ENCODE results near the gene ZNF827.

ZNF827 gene

GRCh38 chr4:145820407-145820806 lies 118.2 kb downstream of the ZNF827 start:
- H2AFZ ChIP-seq, result no peak overlapping the region
- no peaks in the 10 kb centered on the region for H3K4me1 ChIP-seq
- no peak overlapping the region for H3K27ac ChIP-seq
- H3K27me3 ChIP-seq (ENCODE audit: control insufficient read depth, insufficient read depth, low read length), result no peaks in the 10 kb centered on the region
- no peaks in the 10 kb centered on the region for H3K9me3 ChIP-seq (ENCODE audit: control insufficient read depth, low read length)
- no peaks in the 10 kb centered on the region for H3K36me3 ChIP-seq (ENCODE audit: control insufficient read depth, insufficient read depth, low read length)
- no peak overlapping the region for H3K9ac ChIP-seq
- no peak overlapping the region for H3K4me2 ChIP-seq (ENCODE audit: low read length)
- TF ChIP-seq CTCF (IDR thresholded peaks at IDR 0.05), result no peak
- no peaks in the 10 kb centered on the region for H3K79me2 ChIP-seq
- no peak overlapping the region for H3K4me3 ChIP-seq (ENCODE audit: low read depth, low read length)

GRCh38 chr4:145819853-145820181 lies 118.8 kb downstream of the ZNF827 start:
- no peak overlapping the region for H3K4me3 ChIP-seq (ENCODE audit: low read depth, low read length)
- H3K36me3 ChIP-seq (ENCODE audit: control insufficient read depth, insufficient read depth, low read length), result no peaks in the 10 kb centered on the region
- H2AFZ ChIP-seq, result no peak overlapping the region
- H3K79me2 ChIP-seq, result no peaks in the 10 kb centered on the region
- no peak overlapping the region for H3K9ac ChIP-seq
- H3K4me1 ChIP-seq, result no peaks in the 10 kb centered on the region
- H3K27ac ChIP-seq, result no peak overlapping the region
- TF ChIP-seq CTCF (IDR thresholded peaks at IDR 0.05), result no peak
- H3K27me3 ChIP-seq (ENCODE audit: control insufficient read depth, insufficient read depth, low read length), result no peaks in the 10 kb centered on the region
- H3K4me2 ChIP-seq (ENCODE audit: low read length), result no peak overlapping the region
- no peaks in the 10 kb centered on the region for H3K9me3 ChIP-seq (ENCODE audit: control insufficient read depth, low read length)

- no peaks in the 10 kb centered on the region for H3K9me3 ChIP-seq (ENCODE audit: control insufficient read depth, low read length)
- no peaks in the 10 kb centered on the region for H3K4me1 ChIP-seq
- H3K9ac ChIP-seq, result no peak overlapping the region
- no peaks in the 10 kb centered on the region for H3K27me3 ChIP-seq (ENCODE audit: control insufficient read depth, insufficient read depth, low read length)
- no peak overlapping the region for H3K4me2 ChIP-seq (ENCODE audit: low read length)
- H3K27ac ChIP-seq, result no peak overlapping the region
- no peak for TF ChIP-seq CTCF (IDR thresholded peaks at IDR 0.05)
- no peak overlapping the region for H2AFZ ChIP-seq
- H3K4me3 ChIP-seq (ENCODE audit: low read depth, low read length), result no peak overlapping the region
- no peaks in the 10 kb centered on the region for H3K79me2 ChIP-seq
- no peaks in the 10 kb centered on the region for H3K36me3 ChIP-seq (ENCODE audit: control insufficient read depth, insufficient read depth, low read length)
These were observed 119.3 kb downstream of the ZNF827 start for GRCh38 chr4:145819101-145819852.

- Histone ChIP-seq H3K27me3 (ENCODE audit: control insufficient read depth, insufficient read depth, low read length) (no peaks in the 10 kb centered on the region), H3K79me2 (no peaks in the 10 kb centered on the region), H3K27ac (no peak overlapping the region), H2AFZ (no peak overlapping the region), H3K4me2 (ENCODE audit: low read length) (no peak overlapping the region), H3K36me3 (ENCODE audit: control insufficient read depth, insufficient read depth, low read length) (no peaks in the 10 kb centered on the region), H3K9me3 (ENCODE audit: control insufficient read depth, low read length) (no peaks in the 10 kb centered on the region), H3K4me1 (no peaks in the 10 kb centered on the region), H3K9ac (no peak overlapping the region), H3K4me3 (ENCODE audit: low read depth, low read length) (no peak overlapping the region)
- TF ChIP-seq CTCF (IDR thresholded peaks at IDR 0.05), result no peak
These were observed 120.6 kb downstream of the ZNF827 start for GRCh38 chr4:145818011-145818410.

GRCh38 chr4:145816091-145816490 lies 122.5 kb downstream of the ZNF827 start:
- Histone ChIP-seq H3K4me1 (no peaks in the 10 kb centered on the region), H3K27me3 (ENCODE audit: control insufficient read depth, insufficient read depth, low read length) (no peaks in the 10 kb centered on the region), H3K9ac (no peak overlapping the region), H2AFZ (no peak overlapping the region), H3K36me3 (ENCODE audit: control insufficient read depth, insufficient read depth, low read length) (no peaks in the 10 kb centered on the region), H3K4me2 (ENCODE audit: low read length) (no peak overlapping the region), H3K9me3 (ENCODE audit: control insufficient read depth, low read length) (no peaks in the 10 kb centered on the region), H3K27ac (no peak overlapping the region), H3K4me3 (ENCODE audit: low read depth, low read length) (no peak overlapping the region), H3K79me2 (no peaks in the 10 kb centered on the region)
- TF ChIP-seq CTCF (IDR thresholded peaks at IDR 0.05), result no peak
